Raji (cell line): ENCODE data around the gene DPF3.

Experiments used
- POLR2A ChIP-seq: IDR thresholded peaks from 2 replicates; pipeline ENCODE4 v1.6.1; 2011; ENCODE audit warnings: low read depth, low read length, control low read depth; ENCODE audit not compliant: insufficient read depth

Gene DPF3

DNA sequence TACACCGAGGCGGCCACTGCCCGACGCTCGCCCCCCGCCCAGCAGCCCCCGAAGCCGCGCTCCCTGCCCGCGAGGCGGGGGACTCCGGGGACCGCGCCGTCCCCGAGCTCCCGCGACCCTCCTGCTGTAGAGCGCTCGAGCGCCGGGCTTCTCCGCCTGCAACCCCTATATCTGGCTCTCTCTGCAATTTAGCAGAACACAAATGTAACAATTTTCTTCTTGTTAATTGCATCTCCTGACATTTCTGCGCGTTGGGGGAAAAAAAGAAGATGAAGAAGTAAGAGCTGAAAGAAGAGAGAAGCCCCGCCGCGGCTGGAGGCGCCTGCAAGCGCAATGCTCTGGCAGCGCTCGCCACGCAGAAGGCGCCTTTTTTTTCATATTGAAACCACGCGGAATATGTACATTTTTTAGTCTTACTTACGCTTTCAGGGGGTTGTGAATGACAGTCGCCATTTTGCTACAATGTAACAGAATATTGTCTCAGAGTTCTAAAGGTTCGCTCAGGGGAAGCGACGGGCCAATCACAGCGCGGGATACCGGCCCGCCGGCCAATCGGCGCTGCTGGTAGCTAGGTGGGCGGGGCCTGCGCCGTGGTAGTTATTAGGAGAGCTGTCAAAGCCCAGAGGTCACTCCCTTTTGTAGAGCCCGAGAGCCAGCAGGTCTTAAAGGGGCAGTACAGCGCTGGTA, at the start of gene DPF3:
Gene DPF3, minus strand, starts transcription at position 466 of the 687 bp plus-strand sequence. Its CDS starts 13 bp downstream, at position 453.
- no peak for TF ChIP-seq POLR2A

DNA sequence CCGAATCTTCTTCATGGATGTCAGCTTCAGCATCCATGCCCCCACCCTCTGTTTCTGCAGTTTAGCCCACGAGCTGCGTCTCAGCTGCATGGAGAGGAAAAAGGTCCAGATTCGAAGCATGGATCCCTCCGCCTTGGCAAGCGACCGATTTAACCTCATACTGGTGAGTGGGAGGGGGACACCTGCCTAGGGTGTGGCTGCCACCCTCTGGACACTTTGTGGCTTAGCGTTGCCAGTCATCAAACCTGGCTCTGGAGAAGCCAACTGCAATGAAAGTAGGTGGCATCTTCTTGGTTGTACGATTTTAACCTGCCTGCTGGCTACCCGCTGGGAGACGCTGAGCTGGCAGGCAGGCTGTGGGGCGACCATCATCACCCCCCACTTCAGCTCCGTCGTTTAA, 49.0 kb upstream of the DPF3 start:
- TF ChIP-seq POLR2A = no peak

DNA sequence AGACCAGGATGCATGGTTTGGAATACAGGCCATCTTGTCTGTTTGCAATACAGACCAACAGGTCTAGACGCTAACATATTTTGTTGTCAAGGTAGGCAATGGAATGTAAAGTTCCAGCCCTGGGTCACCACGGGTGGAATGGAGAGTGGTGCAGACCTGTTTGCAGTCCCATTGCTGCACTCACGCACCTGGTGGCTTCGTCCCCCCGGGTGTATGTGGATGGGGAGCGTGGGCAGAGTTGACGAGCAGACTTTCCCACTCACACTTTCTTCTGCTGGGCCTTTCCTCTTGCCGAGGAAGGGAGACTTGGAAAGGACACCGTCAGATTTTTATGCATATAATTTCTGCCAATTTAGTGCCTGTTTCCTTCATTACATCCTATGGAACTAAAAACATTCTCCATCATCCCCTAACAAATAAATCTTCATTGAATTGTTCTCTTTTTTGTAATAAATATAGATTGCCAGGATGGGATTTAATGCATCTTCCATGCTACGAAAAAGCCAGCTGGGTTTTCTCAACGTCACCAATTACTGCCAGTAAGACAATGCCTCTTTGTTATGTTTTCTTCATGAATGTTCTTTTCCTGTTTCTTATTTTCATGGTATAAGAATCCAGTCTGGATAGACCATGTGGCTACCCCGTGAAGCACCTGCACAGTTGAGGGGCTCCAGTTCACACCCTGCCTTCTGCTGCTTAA, 47.5 kb upstream of the DPF3 start:
- TF ChIP-seq POLR2A = no peak

DNA sequence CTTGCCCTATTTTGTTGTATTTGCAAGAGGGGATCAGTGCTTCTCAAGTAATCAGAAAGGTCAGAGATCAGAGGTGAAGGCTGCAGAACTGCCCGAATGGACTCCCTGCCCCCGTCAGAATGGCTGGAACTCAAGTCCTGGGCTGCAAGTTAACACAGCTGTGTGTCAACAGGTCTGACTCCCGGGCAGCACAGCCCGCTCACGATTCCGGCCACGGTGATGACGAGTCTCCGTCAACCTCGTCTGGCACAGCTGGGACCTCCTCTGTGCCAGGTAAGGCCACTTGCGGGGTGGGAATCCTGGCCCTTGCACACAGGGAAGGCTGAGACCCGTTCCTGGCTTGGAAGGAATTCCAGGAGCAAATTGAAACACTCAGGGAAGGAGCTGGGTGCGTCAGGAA, 45.7 kb upstream of the DPF3 start:
- no peak for TF ChIP-seq POLR2A

DNA sequence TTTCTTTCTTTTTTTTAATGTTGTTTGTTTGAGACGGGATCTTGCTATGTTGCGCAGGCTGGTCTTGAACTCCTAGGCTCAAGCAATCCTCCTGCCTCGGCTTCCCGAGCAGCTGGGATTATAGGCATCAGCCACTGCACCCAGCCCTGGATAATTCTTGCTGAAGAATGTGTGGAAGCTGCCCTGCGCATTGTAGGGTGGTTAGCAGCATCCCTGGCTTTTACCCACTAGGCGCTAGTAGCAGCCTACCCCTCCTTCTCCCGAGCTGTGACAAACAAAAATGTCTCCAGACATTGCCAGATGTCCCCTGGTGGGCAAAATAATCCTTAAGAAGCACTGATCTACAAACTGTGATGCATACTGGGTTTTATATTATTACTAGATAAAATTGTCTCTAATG, 39.0 kb upstream of the DPF3 start:
- no peak for TF ChIP-seq POLR2A

DNA sequence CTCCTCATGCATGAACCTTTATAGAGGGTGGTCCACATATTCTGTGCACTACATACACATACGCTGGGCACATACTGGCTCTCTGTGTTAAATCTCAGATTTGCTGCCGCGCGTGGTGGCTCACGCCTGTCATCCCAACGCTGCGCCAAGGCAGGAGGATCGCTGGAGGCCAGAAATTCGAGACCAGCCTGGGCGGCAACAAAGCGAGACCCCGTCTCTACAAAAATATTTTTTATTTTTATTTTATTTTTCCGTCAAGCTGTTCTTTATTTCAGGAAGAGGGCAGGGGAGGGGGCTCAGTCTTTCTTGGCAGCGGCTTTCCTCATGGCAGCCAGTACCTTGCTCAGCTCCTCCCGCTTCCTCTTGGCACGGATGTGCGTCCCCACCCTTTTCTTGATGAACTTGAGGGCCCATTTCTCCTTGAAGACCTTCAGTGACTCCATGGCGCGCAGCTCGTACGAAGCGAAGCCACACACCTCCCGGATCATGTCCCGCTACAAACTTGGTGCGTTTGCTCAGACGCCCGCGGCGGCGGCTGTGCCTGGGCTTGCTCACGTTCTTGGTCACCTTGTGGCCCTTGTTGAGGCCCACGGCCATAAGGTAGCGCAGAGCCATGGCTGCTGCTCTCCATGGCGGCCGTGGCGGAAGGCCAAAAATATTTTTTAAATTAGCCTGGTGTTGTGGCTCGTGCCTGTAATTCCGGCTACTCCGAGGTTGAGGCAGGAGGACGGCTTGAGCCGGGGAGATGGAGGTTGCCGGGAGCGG, 35.6 kb upstream of the DPF3 start:
- TF ChIP-seq POLR2A = no peak

DNA sequence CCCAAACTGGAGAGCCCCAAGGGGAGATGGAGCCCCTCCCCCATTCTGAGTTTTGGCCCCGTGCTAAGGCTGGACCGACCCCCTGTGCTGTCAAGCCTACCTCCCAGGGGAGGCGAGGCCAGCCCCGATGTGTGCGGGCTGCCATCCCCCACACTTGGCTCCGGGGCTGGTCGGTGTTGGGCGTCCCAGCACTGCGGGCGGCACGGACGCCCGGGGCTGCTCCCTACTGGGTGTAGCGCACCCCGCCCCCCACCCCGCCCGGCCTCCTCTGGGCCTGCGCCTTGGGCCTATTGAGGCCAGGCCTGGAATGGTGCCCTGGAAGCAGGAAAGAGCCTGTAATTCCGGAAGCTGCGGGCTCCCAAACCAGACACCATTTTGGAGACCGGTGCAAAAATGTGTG, 35.0 kb upstream of the DPF3 start:
- no peak for TF ChIP-seq POLR2A

DNA sequence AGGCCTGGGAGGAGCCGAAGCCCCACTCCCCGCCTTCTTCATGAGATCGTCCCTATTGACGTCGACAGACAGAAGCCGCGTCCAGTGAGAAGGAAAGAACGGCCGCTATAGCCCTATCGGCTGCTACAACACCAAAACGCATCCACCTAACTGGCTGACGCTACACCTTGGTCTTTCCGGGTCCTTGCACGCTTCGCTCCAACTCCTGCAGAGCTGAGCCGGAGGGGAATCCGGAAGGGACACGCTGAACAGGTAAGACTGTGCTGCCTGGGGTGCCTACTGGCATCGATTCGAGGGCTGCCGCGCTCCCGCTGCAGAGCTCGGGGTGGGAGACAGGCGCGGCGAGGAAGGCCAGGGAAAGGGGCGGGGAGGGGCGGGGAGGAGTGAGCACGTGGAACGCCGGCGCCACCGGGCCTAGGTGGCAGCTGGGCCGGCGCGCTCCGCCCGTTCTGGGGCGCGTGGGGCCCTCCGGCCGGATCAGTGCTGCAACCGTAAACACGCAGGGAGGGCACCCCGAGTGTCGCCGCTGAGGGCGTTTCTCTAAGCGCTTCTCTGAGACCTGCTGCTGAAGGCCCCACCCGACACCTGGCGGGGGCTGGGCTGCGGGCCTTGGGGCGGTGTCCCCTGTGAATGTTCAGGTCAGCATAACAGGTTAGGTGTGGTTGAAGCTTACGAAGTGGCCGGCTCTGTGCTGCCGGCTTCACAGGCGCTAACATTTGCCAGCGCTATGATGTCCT, 32.6 kb upstream of the DPF3 start, which contains the start of gene DCAF4:
Gene DCAF4, plus strand, starts transcription at position 173 of the 737 bp plus-strand sequence. CDS start 11,515 bp downstream, outside the sequence.
- peak; percentile 59 for TF ChIP-seq POLR2A

DNA sequence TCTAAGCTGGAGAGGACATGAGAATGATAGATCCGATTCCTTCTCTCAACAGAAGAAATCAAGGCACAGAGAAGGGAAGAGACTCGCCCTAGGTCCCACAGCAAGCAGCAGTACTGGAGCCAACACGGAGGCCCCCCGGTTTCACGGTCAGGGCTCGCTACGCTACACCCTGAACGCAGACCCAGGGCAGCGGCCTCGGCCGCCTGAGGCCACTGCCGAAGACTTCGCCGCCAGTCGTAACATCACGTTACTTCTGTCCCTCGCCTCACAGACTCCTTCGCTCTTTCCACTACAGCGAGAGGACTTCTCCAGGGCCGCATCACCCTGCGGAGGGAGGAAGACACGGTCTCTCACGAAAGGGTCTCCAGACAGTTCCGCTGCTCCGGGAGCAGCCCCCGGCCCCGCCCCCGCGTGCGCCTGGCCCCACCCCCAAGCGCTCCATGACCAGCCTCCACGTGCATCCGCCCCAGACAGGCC, 32.0 kb upstream of the DPF3 start:
- TF ChIP-seq POLR2A = peak; percentile 25; the same call in 1 of the 2 replicates

DNA sequence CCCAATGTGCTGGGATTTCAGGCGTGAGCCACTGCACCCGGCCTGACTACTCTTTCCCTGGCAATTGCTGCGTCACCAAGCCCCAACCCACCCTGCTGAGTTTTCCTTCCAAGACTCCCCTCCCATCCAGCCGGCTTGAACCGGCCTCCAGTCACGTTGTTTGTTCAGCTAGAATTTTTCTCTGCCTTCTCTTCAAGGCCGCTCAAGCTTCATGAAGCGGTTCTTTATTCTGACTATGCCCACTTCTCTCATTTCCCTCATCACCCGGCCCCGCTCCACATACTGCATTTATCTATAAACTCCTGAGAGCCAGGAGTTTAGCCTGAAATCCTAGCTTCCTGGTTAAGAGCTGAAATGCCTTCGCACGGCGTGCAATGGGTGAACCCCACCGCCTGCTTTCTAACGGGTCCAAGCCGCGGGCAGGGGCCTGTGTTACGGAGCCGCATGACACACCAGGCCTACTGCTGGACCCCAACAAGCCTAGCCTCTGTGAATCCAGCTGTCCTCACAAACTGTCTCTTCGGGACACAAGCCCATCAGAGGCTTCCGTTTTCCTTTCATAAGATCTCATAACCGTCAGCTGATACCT, 31.4 kb upstream of the DPF3 start:
- no peak for TF ChIP-seq POLR2A

DNA sequence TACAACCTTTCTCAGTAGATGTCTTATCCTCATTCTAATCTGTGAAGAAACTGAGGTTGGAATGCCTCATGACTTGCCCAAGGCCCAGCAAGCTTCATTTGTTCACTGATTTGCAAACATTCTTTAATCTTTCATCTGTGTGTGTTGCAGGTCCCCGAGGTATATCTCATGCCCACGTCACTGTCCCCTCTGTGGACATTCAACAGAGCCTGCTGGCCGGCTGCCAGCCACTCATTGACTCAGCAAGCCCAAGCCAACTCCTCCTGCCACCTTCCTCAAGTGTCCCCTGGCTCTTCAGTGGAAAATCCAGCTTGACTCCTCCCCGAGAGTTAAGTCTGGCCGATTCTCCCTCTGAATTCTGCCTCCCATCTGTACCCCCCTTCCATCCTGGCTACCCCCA, 30.4 kb upstream of the DPF3 start:
- no peak for TF ChIP-seq POLR2A

DNA sequence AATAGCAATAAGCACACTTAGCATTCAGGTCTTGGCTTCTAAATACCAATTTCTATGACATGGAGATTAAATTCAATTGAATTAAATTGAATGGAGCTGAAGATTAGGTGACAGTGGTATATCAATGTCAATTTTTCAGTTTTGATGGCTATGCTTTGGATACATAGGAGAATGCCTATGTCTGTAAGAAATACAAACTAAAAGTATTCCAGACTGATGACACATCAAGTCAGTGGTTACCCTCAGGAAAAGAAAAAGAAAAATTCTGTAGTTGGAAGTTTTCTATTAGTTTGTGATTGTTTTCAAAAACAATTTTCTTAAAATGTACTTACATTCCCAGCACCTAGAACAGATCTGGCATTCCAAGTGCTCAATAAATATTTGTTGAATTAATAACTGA, 27.5 kb upstream of the DPF3 start:
- no peak for TF ChIP-seq POLR2A

DNA sequence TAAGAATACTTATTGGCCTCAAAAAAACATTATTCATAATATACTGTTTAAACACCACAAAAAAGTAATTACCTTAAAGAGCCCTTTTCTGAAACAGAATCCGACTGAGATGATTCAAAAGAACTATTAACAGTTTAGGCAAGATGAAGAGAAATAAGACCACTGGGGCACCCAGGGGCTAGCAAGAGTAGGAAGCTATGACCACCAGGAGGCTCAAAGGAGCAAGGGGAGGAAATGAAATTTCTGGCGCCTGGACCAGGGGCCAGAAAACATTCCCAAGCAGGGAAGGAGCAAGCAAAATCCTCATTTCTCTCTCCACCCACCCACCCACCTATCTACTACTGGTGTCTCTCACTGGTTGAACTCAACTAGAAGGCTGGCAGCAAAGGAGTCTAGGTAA, 26.1 kb upstream of the DPF3 start:
- TF ChIP-seq POLR2A = no peak

DNA sequence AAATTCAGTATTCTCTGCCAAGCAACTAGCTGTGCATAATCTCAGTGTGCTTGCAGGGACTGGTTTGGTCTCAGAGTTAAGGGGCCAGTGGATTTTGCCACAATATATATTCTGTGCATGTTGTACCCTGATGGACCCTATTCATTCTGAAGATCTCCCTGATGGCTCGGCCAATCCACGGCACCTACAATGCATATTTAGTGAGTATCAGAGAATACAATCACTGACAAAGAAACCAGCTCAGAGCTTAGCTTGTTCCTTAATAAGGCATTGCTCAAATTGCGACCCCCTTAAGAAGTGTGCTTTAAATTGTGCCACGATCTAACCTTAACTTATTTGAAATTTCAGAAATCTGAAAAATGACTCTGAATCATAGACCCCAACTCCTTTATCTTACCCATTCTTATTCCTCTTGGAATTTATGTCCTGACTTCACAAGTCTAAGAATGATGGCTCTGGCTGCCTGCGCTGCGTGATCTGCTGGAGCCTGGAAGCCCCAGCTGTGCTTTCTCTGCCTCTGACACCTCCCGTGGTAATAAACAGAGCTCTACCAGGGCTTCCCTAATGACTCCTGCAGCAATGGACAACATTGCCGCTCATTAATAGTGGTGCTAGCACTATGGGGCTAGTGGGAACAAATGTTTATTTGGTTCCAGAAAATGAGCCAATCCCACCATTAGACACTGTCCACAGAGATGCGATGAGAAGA, 23.3 kb upstream of the DPF3 start:
- TF ChIP-seq POLR2A = no peak
